ENCODE results near the gene TTLL6.

TTLL6 gene

GRCh38 chr17:48757524-48757961 lies 59.5 kb downstream of the TTLL6 start:
- FAIRE-seq, result no peak

- FAIRE-seq, result no peak
Measured at GRCh38 chr17:48756830-48757251, 60.2 kb downstream of the TTLL6 start.

GRCh38 chr17:48755356-48755755 lies 61.7 kb downstream of the TTLL6 start:
- FAIRE-seq, result no peak

- FAIRE-seq, result no peak
Measured at GRCh38 chr17:48754500-48755261, 62.3 kb downstream of the TTLL6 start.

GRCh38 chr17:48753794-48754499 lies 63.1 kb downstream of the TTLL6 start:
- FAIRE-seq, result no peak

GRCh38 chr17:48752399-48753288 lies 64.4 kb downstream of the TTLL6 start:
- FAIRE-seq, result no peak

GRCh38 chr17:48751733-48752398 lies 65.2 kb downstream of the TTLL6 start:
- no peak for FAIRE-seq

- no peak for FAIRE-seq
Measured at GRCh38 chr17:48751172-48751571, 65.9 kb downstream of the TTLL6 start.

- no peak for FAIRE-seq
Measured at GRCh38 chr17:48749621-48750553, 67.1 kb downstream of the TTLL6 start.

- no peak for FAIRE-seq
Measured at GRCh38 chr17:48748718-48749566, 68.1 kb downstream of the TTLL6 start.

- no peak for FAIRE-seq
Measured at GRCh38 chr17:48747445-48748363, 69.3 kb downstream of the TTLL6 start.

- no peak for FAIRE-seq
Measured at GRCh38 chr17:48746916-48747444, 70.0 kb downstream of the TTLL6 start.

- FAIRE-seq, result no peak
Measured at GRCh38 chr17:48745381-48746275, 71.4 kb downstream of the TTLL6 start.

- FAIRE-seq, result no peak
Measured at GRCh38 chr17:48740537-48740936, 76.5 kb downstream of the TTLL6 start.

GRCh38 chr17:48738803-48739526 lies 78.1 kb downstream of the TTLL6 start:
- FAIRE-seq, result no peak

GRCh38 chr17:48738424-48738802 lies 78.6 kb downstream of the TTLL6 start:
- FAIRE-seq, result no peak
